GM19025 (cell line): ENCODE measurements around the gene API5.

ENCODE experiments used
- ATAC-seq: cut with Tn5 transposase; IDR thresholded peaks from one replicate; pipeline ENCODE4 v1.9.1; 2021; ENCODE audit warnings: mild to moderate bottlenecking, low read depth, moderate library complexity; ENCODE audit not compliant: unreplicated experiment

API5 gene

DNA sequence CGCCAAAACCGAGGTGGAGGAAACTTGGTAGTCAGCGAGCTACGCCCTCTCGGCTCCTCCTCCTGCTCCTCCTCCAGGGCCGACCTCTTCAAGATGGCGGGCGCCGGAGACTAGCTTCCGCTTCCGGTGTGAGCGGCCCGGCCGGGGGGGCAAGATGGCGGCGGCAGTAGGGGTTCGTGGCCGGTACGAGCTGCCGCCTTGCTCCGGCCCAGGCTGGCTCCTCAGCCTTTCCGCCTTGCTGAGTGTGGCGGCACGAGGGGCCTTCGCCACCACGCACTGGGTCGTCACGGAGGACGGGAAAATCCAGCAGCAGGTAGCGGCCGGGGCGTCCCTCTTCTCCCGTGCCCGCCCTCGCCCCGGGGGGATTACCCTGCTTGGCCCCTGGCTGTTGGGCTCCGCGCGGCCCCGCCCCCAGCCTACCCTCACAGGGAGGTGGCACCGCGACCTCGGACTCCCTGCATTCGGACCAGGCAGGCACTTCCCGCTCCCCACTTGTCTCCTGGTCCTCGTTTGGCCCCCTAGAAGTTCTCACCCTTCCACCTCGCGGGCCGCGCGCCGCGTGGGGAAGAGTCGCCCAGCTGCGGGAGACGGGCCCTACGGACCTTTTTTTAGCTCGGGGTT lies 47.1 kb downstream of the API5 start, which contains the start of gene TTC17:
Gene TTC17 (plus strand): TSS at position 120 of the 621 bp plus-strand sequence. CDS start 35 bp downstream, at position 155.
- peak; percentile 94 for ATAC-seq

DNA sequence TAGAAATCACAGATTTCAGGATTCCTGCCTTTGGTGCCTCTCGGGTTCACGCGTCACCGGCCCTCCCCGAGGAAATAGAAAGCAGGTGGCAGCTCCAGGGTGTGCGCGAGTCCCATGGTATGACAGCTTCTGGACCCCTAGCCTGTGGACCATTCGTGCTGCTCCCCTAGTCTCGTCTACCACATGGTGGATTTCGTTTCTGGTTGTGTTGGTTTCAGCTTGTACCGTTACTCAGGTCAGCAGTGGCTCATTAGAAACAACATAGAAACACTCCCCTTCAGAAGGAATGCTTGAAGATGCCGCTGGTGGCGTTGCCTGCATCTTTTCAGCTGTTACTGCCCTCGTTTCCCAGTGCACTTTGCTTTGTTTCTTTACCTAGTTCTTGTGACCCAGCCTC lies 47.6 kb downstream of the API5 start:
- peak; percentile 30 for ATAC-seq

DNA sequence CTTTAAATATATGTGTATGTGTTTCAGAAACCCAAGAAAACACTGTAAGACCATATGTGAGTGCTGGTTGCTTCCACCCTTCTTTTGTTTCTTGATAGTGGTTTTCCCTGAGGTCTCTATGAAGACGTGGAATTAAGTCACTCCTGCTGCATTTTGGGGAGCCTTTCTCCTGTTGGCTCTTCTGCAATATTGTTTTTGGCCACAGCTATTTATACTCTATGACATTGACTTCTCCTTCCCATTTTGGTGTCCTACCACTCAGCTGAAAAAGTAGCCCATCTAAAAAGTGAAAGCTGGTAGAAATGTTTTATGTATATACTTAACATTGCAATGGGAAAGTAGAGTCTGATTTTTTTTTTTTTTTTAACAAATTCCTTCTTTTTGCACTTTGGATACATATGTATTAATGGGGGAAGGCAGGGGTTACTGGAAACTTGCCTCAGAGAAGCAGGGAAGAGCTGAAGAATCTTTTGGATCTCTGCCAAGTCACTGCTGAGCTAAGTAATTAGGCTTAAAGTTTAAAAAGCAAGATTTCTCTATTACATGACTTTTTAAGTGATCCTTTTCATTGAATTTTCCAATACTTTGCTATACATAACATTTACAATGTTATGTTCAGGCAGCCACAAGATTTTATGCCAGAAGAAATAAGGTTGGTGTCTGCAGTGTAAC lies 48.7 kb downstream of the API5 start:
- no peak for ATAC-seq

- ATAC-seq, result no peak
Observed at GRCh38 chr11:43366677-43367076, 54.9 kb downstream of the API5 start.

GRCh38 chr11:43367382-43368178 lies 55.8 kb downstream of the API5 start:
- no peak for ATAC-seq

DNA sequence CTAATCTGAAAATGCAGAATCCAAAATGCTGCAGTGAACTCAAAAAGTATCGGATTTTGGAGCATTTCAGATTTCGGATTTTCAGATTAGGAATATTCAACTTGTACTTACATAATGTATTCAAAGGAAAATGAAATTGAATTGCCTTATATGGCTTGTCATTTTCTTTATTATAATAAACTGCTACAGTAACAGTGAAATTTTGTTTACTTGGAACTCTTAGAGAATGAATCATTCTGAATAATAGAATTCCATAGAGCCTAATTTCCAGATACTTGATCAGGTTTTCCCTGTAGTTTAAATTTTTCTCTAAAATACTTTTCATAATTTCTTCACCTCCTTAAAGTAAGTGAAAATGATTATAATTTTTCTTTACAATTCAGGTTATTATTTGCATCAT lies 64.3 kb downstream of the API5 start:
- ATAC-seq, result no peak

- no peak for ATAC-seq
Observed at GRCh38 chr11:43376594-43376993, 64.8 kb downstream of the API5 start.

DNA sequence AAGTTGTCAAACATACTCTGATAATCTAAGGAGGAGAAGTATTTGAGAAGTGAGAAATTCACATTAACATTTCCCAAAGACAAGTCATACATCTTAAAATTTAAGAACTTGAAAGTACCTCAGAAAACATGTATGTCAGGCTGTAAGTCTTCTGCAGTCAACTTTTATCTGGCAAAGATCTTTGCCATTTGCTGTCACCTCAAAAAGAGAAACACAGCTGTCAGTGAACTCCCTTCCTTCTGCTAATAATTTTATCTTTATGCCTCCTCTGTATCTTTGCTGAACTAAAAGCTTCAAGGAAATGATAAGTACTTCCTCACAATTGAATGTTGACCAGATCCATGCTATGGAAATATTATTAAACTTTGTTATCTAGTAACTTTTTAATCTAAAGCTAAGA lies 65.6 kb downstream of the API5 start:
- no peak for ATAC-seq

GRCh38 chr11:43378897-43379296 lies 67.1 kb downstream of the API5 start:
- no peak for ATAC-seq

DNA sequence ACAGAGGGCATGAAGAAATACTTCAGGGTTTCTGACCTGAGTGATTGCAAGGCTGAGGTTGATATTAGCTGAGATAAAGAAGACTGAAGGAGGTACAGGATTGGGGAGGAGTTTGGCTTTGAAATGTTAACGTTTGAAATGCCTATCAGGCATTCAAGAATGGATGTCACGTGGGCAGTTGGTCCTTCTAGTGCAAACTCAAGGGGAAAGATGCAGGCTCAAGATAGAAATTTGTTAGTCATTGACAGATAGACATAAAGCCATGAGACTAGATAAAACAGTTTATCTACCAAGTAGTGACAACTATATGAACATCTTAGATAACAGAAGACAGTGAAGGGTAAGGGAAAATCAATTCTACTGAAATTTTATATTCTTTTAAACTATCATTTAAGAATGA lies 70.0 kb downstream of the API5 start:
- ATAC-seq, result no peak

GRCh38 chr11:43382614-43383013 lies 70.8 kb downstream of the API5 start:
- ATAC-seq, result no peak

- no peak for ATAC-seq
Observed at GRCh38 chr11:43384393-43384792, 72.6 kb downstream of the API5 start.

DNA sequence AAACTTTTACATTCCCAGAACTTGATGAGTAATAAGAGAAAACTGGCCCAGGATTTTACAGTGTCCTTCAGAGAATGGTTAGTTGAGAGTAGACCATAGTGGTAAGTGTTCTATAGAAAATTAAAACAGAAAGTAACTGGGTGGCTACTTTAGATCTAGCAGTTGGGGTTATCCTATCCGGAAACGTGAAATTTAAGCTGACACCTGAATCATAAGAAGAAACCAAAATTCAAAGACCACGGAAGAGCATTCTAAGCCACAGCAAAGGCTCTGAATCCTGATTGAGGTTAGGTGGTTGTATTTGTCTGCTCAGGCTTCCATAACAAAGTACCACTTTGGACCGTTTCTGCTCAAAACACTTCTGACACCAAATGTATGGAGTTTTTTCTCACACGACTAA lies 80.9 kb downstream of the API5 start:
- no peak for ATAC-seq

DNA sequence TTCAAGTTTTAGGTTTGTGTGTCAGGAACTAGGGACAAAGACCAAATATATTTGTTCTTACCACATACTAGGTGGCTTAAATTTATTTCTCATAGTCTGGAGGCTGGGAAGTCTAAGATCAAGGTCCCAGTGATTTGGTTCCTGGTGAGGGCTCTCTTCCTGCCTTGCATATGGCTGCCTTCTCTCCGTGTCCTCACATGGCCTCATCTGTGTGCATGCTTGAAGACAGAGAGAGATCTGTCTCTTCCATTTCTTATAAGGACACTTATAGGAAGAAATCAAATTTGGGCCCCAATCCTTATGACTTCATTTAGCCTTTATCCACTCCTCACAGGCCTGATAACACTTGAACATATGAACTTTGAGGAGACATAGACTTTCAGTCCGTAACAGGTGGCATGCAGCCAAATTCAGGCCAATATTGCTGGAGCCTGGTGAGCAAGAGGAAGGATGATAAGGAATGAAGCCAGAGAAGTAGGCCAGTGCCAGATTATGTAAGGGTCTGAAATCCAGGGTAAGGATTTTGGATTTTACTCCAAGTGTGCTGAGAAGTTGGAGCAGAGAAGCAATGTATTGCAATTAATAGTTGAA lies 82.1 kb downstream of the API5 start:
- ATAC-seq, result no peak
